Aorta (tissue), 5 donors: Measurements from ENCODE around the gene GBP2. TPM values are rescaled to one million over a fixed set of nuclear protein-coding genes. Genes with fewer than 3 reads are reported as not detected.
A peak's percentile ranks its signal among the peaks of the same experiment; 100 is the strongest.
"Not testable (repeated sequence)": the region's sequence is repeated elsewhere in the genome, so short reads cannot be mapped to it uniquely, and the experiment has no call there.

Experiments
- ATAC-seq: fragments of 200-7000 bp; cut with Tn5 transposase; one replicate; pipeline ENCODE4 v1.9.1; 2022; ENCODE audit warnings: moderate library complexity; ENCODE audit not compliant: low FRiP score
- DNase-seq, 2 donors: peaks; one replicate each; pipeline ENCODE4 v3.0.0-alpha.2; 2020
- H3K27ac ChIP-seq, 2 donors: one replicate each; pipeline ENCODE4 v1.5.1; 2013; ENCODE audit warnings: low read length in 2 of 2, mild to moderate bottlenecking in 2 of 2, moderate library complexity in 2 of 2, control low read depth in 1 of 2, inconsistent platforms in 1 of 2, low read depth in 1 of 2
- H3K27me3 ChIP-seq, 2 donors: one replicate each; pipeline ENCODE4 v1.6.1; 2013; ENCODE audit warnings: control low read depth in 1 of 2, low read length in 1 of 2, mild to moderate bottlenecking in 1 of 2, moderate library complexity in 1 of 2; ENCODE audit not compliant: insufficient read depth in 2 of 2, control insufficient read depth in 1 of 2
- H3K36me3 ChIP-seq, 2 donors: one replicate each; pipeline ENCODE4 v1.6.1; 2013; ENCODE audit warnings: control low read depth in 1 of 2, low read length in 1 of 2, mild to moderate bottlenecking in 1 of 2; ENCODE audit not compliant: insufficient read depth in 2 of 2, control insufficient read depth in 1 of 2
- H3K4me1 ChIP-seq, 2 donors: one replicate each; pipeline ENCODE4 v1.6.1; 2013; ENCODE audit warnings: low read length in 2 of 2, control low read depth in 1 of 2, mild to moderate bottlenecking in 1 of 2, moderate library complexity in 1 of 2; ENCODE audit not compliant: insufficient read depth in 2 of 2, control insufficient read depth in 1 of 2
- H3K4me3 ChIP-seq, 2 donors: one replicate each; pipeline ENCODE4 v1.5.1; 2013; ENCODE audit warnings: low read length in 2 of 2, control low read depth in 1 of 2, mild to moderate bottlenecking in 1 of 2
- H3K9me3 ChIP-seq: one replicate; pipeline ENCODE4 v1.6.1; 2013; ENCODE audit warnings: mild to moderate bottlenecking, low read length; ENCODE audit not compliant: control insufficient read depth
- WGBS, 2 donors: extraction: QIAGEN DNeasy Blood & Tissue Kit; methylation state at CpG; one replicate each; pipeline ENCODE4 v1.1.7; 2013; 5-methylcytosine and 5-hydroxymethylcytosine counted together
- intact Hi-C, 2 donors: fragments of 100-400 bp; cut with DNase I; formaldehyde crosslinking; loops; one replicate each; pipeline versions ENCODE4 v1.14.2 to v1.15.0; 2022
- polyA plus RNA-seq, 2 donors: library from polyadenylated mRNA; stranded (reverse); fragments of 200-250 nt; gene quantifications; one replicate each; pipeline ENCODE4 v1.2.3, GENCODE V29; 2013
- total RNA-seq, 2 donors: library from RNA; stranded (reverse); fragmentation: NEBNext Ultra II Directional; extraction: Animal tissue kit (Norgen Biotek cat#: 25700); gene quantifications; one replicate each; pipeline ENCODE4 v1.2.1, GENCODE V29; 2021
- donor health status: healthy with polysubstance abuse.
- donor health status: Bipolar disorder and iron deficiency.
- donor health status: DM: no; HTN: no; CAD: no.
- donor health status: DM: no; HTN: no; CAD: no.
- donor health status: DM: yes; HTN: yes; CAD: no.

GBP2 gene
- total and polyA plus RNA-seq, 4 donors: 67.6 to 217 (median 117) TPM

DNA sequence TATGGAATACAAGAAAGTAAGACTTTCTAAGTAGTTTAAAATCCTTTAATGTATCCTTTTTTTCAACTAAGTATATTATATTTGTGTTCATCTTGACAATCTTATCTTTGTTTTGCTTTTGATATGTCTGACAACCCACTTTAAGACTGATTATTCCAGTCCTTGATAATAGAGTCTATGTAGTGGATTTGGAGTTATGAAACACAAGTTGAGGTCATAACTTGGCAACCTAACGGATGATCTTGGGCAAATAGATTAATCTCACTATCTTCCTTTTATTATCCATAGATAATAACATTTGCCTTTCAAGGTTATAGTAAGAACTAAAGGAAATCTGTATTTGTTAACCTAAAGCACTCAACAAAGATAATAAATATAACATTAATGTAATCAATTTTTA lies 4.8 kb upstream of the GBP2 start:
- WGBS, 2 donors: 38 to 40% methylated on average over 1 of the region's 1 CpG
- Histone ChIP-seq H3K27me3 (no peaks in the 10 kb centered on the region), H3K4me3 (no peak overlapping the region), H3K9me3 (no peaks in the 10 kb centered on the region), H3K36me3 (no peaks in the 10 kb centered on the region), H3K27ac (no peak overlapping the region), H3K4me1 (peaks cover 3 to 6% of the 10 kb centered on the region in 2 donors)
- intact Hi-C loops: loop anchor here in 1 of 2 donors (10.0 kb wide), 1 partner anchor 224 kb away; no protein-coding TSS in a partner anchor
- no peak for ATAC-seq
- no peak for DNase-seq

DNA sequence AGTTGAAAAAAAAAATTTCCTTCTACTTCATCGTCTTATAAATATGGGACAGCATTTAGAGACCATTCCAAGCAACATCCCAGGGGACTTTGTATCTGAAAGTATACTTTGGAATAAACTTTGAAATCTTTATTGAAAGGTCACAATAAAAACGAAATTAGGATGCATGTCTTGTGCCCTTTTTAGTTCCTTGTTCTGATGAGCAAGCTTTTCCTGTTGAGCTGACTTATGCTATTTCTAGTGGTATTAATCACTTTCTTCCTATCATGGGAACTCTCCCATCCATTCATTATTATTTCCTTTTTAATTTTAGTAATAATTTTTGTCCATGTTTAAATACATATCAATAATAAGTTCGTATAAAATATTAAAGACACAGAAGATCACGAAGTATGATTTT lies 4.0 kb upstream of the GBP2 start:
- Histone ChIP-seq H3K27ac (no peak overlapping the region), H3K27me3 (no peaks in the 10 kb centered on the region), H3K9me3 (no peaks in the 10 kb centered on the region), H3K36me3 (no peaks in the 10 kb centered on the region), H3K4me1 (peaks cover 3 to 6% of the 10 kb centered on the region in 2 donors), H3K4me3 (no peak overlapping the region)
- intact Hi-C loops: loop anchor here in 1 of 2 donors (10.0 kb wide), 1 partner anchor 225 kb away; no protein-coding TSS in a partner anchor
- WGBS, 2 donors: 32 to 38% methylated on average over 4 of the region's 4 CpGs
- DNase-seq (no peak), ATAC-seq (no peak)

DNA sequence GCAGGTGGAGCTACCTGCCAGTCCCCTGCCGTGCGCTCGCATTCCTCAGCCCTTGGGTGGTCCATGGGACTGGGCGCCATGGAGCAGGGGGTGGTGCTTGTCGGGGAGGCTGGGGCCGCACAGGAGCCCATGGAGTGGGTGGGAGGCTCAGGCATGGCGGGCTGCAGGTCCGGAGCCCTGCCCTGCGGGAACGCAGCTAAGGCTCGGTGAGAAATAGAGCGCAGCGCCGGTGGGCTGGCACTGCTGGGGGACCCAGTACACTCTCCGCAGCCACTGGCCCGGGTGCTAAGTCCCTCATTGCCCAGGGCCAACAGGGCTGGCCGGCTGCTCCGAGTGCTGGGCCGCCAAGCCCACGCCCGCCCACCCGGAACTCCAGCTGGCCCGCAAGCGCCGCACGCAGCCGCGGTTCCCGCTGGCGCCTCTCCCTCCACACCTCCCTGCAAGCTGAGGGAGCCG lies 2.1 kb upstream of the GBP2 start:
- H3K27me3 ChIP-seq, H3K27ac ChIP-seq, intact Hi-C loops, H3K9me3 ChIP-seq, ATAC-seq, H3K4me3 ChIP-seq, H3K36me3 ChIP-seq: not testable (repeated sequence)
- H3K4me1 ChIP-seq: peaks cover 3 to 11% of the 10 kb centered on the region in 2 donors
- peak; percentile 49 to 57 for DNase-seq
- 97% methylated on average over 30 to 31 of the region's 31 CpGs for WGBS, 2 donors

DNA sequence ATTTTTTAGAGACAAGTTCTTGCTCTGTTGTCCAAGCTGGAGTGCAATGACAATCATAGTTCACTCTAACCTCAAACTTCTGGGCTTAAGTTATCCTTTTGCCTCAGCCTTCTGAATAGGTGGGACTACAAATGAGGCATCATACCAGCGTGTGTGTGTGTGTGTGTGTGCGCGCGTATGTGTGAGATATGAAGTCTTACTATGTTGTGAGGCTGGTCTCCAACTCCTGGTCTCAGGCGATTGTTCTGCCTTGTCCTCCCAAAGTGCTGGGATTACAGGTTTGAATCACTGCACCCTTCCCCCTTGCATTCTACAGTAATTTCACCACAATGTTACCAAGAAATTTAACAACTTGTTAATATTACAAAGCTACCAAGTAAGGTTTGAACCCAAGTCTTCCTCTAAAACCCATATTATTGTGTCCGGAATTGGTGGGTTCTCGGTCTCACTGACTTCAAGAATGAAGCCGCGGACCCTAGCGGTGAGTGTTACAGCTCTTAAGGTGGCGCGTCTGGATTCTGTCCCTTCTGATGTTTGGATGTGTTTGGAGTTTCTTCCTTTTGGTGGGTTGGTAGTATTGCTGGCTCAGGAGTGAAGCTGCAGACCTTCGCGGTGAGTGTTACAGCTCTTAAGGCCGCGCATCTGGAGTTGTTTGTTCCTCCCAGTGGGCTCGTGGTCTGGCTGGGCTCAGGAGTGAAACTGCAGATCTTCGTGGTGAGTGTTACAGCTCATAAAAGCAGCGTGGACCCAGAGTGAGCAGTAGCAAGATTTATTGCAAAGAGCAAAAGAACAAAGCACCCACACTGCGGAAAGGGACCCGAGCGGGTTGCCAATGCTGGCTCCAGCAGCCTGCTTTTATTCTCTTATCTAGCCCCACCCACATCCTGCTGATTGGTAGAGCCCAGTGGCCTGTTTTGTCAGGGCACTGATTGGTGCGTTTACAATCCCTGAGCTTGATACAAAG lies 970 bp upstream of the GBP2 start:
- DNase-seq, H3K4me3 ChIP-seq, intact Hi-C loops, H3K27me3 ChIP-seq, ATAC-seq, H3K36me3 ChIP-seq, H3K9me3 ChIP-seq: not testable (repeated sequence)
- peak overlapping the region; percentile 18 to 57 for H3K27ac ChIP-seq
- peaks cover 3 to 13% of the 10 kb centered on the region in 2 donors for H3K4me1 ChIP-seq
- WGBS, 2 donors: 84 to 89% methylated on average over 23 of the region's 23 CpGs

DNA sequence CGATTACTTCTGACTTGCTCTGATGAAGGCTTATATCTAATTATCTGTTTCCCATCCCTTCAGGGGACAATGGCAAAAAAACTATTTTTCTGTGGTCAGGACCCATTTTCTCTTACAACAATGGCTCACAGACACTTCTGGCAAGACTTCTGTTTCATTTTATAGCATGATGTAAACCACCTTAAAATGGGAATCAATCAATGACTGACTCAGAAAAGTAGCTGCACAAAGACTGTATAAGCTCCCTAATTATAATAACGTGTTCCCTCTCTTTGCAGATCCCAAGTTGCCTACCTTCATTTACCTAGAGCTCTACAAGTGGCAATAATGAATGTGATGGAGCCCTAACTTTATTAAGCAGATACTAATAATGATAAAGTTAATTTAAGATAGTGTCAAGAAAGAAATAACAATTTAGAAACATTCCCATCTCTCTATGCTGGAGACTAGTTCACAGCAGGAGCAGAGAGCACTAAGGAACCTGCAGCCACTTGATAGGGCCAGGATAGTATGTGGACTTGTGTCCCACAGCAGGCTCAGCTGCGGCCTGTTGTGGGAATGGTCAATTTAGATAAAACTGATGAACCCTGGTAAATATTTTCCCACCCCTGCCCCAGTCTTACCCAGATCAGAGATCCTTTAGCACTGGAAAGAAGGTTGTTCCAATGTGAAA lies 538 bp downstream of the GBP2 start:
- H3K4me1 ChIP-seq: peaks cover 3 to 13% of the 10 kb centered on the region in 2 donors
- no peaks in the 10 kb centered on the region for H3K9me3 ChIP-seq
- ATAC-seq (peak; percentile 68), DNase-seq (no peak)
- WGBS, 2 donors: 17 to 20% methylated on average over 3 of the region's 3 CpGs
- peak overlapping the region in 1 of 2 donors; percentile 54 for H3K27ac ChIP-seq
- no peaks in the 10 kb centered on the region for H3K27me3 ChIP-seq
- peaks cover 0 to 3% of the 10 kb centered on the region in 2 donors for H3K36me3 ChIP-seq
- intact Hi-C loops: no loop called here
- peak overlapping the region; percentile 77 to 100 for H3K4me3 ChIP-seq

DNA sequence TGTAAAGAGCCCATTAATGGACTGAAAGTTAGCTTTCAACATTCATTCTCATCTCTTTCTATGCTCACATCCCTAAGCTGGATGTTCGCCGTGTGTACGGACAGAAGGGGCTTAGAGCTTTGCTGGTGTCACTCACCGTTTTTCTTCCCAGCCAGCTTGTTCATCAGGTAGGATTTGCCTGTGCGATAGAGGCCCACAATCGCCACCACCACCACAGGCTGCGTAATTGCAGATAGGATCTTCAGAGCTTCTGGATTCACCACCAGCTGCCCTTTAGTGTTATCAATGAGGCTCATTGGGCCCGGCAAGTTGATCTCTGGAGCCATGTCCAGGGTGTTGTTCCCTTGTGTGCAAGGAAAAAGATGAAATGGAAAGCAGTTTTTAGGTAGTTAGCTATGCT lies 4.3 kb downstream of the GBP2 start:
- Histone ChIP-seq H3K9me3 (no peaks in the 10 kb centered on the region), H3K36me3 (peaks cover 0 to 8% of the 10 kb centered on the region in 2 donors), H3K4me1 (peaks cover 0 to 7% of the 10 kb centered on the region in 2 donors), H3K27me3 (no peaks in the 10 kb centered on the region), H3K27ac (no peak overlapping the region), H3K4me3 (no peak overlapping the region)
- WGBS, 2 donors: 93 to 96% methylated on average over 8 of the region's 8 CpGs
- intact Hi-C loops: no loop called here
- ATAC-seq (no peak), DNase-seq (no peak)

DNA sequence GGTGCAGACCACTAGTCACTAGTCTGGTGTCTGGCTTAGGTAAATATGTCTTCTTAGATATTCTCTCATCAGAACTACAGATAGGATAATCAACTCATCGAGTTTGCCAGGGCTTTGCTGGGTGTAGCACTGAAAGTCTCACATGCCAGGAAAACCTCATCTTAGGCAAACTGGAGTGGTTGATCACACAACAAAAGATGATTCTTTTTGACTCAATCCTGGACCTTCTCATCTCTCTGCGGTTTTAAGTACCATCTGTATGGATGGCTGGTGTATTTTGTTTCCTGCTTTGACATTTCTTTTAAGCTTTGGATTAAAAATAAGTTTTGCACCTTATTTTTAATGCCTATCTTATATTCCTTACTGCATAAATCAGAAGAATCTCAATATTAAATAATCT lies 11.3 kb downstream of the GBP2 start:
- peaks cover 8 to 12% of the 10 kb centered on the region in 2 donors for H3K36me3 ChIP-seq
- no peak for ATAC-seq
- no peak overlapping the region for H3K4me3 ChIP-seq
- no peaks in the 10 kb centered on the region for H3K4me1 ChIP-seq
- H3K9me3 ChIP-seq: no peaks in the 10 kb centered on the region
- intact Hi-C loops: loop anchor here in 1 of 2 donors (5.0 kb wide), 1 partner anchor 102 kb away; no protein-coding TSS in a partner anchor
- no peak for DNase-seq
- no peak overlapping the region for H3K27ac ChIP-seq
- 76 to 81% methylated on average over 2 of the region's 2 CpGs for WGBS, 2 donors
- H3K27me3 ChIP-seq: no peaks in the 10 kb centered on the region

DNA sequence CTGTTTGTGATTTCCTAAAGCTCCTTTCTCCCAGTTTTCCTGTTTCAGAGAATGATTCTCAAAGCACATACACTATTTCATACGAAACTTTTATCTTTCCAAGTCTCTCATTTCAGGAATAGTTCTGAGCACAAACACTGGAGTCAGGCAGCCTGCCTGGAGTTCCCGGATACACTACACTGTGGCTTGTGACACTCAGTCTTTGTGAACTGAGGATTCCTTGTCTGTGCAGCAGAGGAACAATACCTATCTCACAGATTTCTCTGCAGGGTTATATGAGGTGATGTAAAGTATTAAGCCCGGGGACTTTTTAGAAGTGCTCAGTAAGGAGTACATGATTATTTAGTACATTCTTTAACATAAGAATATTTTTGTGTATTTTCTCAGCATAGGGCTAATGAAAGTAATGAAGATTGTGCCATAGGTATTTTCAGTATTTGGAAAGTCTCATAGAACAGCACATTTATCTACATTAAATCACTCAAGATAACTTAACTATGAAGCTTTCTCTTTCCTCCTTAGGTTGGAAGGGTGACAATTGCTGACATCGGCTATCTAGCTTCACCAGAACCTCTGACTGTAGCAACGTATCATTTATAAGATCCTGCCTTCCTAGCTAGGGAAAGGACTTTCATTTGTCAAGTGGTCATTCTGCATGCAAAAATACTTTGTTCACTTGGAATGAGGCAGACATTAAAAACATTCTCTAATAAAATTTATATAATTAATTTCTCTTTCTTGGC lies 12.9 kb downstream of the GBP2 start:
- WGBS, 2 donors: 48 to 57% methylated on average over 5 of the region's 5 CpGs
- Histone ChIP-seq H3K27me3 (no peaks in the 10 kb centered on the region), H3K27ac (no peak overlapping the region), H3K4me1 (no peaks in the 10 kb centered on the region), H3K9me3 (no peaks in the 10 kb centered on the region), H3K36me3 (peaks cover 8 to 12% of the 10 kb centered on the region in 2 donors), H3K4me3 (no peak overlapping the region)
- no peak for ATAC-seq
- DNase-seq: no peak
- intact Hi-C loops: loop anchor here in 1 of 2 donors (5.0 kb wide), 1 partner anchor 101 kb away; no protein-coding TSS in a partner anchor
